GM19238 (cell line): ENCODE measurements around the gene AMPD1.

ENCODE experiments used
- DNase-seq: peaks from one replicate; pipeline ENCODE4 v3.0.0; 2011; ENCODE audit warnings: low spot score; ENCODE audit not compliant: insufficient read length

The AMPD1 gene

DNA sequence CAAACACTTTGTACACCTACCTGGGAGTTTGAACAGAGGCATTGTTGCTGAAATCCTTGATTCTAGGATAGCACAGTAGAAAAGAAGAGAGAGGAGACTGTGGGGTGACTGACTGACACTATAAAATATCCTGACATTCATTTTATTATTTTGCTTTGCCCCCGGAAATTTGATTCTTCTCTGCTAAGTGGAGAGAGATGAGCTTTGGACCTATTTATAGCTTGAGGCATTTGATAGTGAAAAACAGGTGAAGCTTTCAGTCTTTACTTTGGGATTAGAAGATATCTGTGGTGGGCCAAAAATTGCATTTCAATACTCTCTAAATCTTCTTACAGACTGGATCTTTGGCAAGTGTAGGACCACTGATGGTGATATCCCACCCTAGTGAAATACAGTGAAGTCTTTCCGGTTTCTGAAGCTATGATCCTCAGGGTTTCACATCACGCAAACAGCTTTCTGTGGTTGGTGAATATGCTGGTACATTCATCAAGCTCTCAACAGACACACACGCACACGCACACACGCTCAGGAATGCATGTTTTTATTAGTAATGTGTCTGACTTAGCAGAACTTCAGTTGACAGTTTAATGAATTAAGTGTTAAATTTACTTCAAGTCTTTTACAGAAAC is at the start of gene AMPD1:
TSS of gene AMPD1 (minus strand) at position 117 of the 629 bp plus-strand sequence. CDS start at position 42, 75 bp downstream.
- no peak for DNase-seq

DNA sequence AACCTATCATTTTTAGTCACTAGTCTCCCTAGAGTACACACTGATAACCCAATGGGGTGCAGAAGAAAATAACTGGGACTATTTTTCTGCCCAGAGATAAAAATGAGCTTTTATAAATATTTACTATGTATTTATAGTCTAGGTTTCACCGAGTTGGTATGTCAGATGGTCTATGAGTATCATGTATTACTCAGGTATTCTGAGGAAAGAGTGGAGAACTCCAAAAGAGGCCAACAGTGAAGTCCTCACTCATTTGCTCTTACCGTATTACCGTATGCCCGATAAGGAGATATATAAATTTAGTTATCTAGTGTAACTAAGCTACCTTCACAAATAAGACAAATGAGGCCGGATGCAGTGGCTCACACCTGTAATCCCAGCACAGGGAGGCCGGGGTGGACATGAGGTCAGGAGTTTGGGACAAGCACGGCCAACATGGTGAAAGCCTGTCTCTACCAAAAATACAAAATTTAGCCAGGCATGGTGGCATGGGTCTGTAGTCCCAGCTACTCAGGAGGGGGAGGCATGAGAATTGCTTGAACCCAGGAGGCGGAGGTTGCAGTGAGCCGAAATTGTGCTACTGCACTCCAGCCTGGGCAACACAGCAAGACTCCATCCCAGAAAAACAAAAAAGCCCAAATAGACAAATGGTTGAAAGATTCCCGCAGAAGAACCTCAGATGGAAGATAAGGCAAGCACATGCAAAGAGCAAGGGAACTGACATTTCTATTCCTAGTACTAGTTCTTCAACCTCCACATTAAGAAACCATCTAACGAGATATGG is 46.8 kb upstream of the AMPD1 start:
- DNase-seq, result no peak

DNA sequence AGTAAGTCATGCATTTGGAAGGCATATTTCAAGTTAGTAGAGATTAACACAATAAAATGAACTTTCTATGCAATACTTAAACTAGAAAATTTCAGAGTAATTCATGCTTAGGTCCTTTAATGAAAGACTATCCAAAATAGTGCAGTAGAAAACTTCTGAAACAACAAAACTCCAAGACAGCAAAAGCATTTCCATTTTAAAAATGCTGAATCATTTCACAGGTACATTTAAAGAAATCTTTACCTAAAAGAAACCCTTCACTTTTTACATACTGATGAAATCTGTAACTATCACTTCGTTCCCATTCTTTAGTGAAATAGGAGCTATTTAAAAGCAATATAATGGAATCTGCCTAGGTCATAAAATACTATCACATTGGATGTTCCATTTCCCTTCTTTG is 45.0 kb upstream of the AMPD1 start:
- no peak for DNase-seq

DNA sequence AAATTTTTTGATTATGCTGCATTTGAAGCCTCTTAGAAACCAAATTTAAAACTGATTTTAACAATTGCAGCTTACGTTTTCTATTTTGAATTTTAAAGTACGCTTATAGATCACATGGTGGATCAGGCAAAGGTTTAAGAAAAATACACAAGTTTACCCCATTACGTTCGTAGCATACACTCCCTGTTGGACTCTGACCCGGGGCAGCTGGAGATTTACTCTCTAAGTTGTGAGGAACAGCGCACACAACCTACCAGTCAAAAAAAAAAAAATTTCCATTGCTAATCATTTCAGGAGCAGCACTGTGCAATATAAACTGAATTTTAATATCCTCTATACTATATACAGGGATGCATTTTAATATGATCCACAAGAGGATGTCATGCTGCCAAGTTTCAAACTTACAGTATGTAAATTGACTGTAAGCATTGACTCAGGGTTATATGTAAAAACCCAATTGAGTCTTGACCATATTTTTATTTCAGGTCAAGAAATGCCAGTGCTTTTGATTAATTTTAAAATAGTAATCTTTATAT is 42.0 kb upstream of the AMPD1 start:
- DNase-seq, result no peak

DNA sequence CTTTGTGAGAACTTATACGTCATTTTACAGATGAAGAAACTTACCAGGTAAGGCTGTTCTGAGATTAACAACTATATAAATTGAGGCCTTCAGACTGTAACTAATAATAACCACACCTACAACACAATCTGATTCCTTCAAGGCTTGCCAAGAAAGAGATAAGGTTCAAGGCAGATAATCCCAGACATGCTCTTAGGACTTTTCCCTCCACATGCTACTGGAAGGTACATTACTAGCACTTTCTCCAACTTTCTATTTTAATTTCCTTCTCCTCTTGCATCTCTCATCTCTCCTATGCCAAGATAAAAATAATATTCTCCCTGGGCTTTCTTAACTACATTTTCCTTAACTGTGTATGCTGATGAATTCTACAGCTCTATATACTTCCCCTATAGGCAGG is 40.1 kb upstream of the AMPD1 start:
- DNase-seq, result no peak

DNA sequence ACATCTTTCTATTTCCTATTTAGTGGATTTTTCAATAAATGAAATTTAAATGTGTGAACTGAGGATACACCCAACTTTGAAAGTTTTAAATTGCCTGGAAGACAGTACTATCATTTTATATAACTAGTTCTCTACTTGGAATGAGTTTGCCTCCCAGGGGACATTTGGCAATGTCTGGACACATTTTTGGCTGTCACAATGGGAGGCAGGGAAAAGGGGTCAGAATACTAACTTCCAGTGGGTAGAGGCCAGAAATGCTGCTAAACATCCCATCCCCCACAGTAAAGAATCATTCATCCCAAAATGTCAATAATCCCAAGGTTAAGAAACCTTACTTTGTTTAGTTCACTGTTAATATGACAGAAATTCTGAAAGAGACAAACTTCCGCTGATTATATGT is 34.4 kb upstream of the AMPD1 start:
- no peak for DNase-seq

DNA sequence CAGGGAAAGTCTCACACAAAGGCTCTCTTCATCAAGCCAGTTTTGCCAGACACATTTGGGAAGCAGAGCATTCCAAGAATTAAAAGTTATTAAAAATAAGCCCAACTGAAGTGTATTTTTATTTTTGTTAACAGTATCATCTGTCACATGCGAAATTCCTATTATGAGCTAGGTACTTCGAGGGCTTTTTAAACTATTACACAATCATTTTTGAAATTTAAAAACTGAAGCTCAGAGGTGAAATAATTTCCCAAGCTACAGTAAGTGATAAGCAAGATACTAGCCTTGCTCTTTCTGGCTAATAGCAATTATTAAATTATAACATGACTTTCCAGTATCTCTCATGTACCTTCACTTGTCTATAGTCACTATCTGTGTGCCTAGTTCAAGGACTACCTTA is 33.2 kb upstream of the AMPD1 start:
- no peak for DNase-seq

DNA sequence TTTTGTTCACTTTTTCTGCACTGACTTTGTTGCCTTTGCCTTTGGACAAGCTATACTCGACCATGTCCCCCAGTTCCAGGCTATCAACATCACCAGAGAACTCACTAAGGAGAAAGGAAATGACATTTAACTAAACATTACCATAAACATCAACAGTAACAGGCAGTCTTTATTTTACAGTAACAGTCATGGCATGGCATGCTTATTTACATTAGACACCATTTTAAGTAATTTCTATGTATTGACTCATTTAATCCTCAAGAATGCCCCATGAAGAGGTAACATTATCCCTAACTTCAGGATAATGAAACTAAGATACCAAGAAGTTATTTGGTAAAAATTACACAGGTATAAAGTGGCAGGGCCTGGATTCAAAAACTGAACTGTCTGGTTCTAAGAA is 29.9 kb upstream of the AMPD1 start:
- no peak for DNase-seq

DNA sequence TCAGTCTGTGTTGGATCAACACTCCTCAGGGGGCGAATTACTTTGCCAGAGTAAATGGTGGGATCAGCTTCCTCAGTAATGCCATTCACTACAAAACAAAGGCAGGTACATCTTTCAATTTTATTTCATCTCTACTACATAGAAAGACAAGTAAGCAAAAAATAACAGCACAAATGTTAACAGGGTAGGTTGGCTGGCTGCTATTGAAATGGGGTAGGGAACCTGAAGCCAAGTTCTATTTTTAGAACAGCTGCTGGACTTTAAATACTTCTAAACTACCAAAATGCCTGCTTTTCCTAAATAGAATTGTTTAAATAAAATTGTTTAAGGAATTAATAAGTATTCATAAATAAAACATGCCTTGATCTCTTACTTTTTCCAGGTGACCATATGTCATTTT is 28.6 kb upstream of the AMPD1 start:
- DNase-seq, result no peak

DNA sequence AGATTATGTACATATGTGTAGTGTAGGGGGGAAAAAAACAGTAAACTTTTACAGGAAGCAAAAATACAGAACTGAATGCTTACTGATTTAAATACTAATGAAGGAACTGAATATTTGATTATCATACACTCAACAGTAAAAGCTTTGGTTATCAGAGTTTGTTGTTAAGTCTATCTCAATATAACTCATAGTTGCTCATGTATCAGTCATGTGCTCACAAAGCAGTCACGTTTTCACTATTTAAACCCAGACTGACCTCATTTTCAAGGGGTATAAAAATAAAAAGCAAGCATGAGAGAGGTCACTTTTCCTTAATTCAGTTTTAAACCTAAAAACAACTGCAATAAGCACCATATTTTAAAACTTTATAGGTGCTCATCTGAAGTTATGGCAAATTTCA is 28.1 kb upstream of the AMPD1 start:
- no peak for DNase-seq

DNA sequence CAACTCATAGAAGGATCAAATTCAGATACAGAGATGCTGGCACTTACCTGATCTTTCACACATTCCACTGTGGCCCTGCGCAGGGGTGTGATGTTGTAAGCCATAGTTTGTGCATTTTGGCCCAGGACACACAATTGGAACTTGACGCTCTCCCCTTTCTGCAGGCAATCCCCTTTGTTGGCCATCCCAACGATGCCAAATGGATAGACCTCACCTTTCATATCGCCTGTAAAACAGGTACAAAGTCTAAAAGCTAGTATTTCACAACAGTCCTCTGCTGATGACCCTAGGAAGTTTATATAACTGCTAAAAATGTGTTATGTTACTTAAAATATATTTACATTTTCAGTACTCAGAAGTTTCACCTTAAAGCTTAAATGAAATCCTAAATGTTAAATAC is 25.1 kb upstream of the AMPD1 start:
- no peak for DNase-seq

DNA sequence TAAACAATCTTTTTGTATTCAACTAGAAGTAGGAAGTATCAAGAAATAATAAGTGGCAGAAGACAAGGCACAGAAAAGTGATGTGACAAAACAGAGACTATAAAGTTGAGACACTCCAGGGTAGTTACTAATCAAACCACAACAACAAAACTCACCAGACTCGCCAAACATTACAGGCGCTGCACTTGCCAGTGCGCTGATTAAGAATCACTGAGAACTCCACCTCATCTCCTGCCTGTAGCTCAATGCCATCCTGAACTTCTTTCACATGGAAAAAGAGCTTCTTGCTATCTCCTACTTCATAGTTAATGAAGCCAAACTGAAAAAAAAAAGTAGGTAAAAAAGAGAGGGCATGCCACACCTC is 24.1 kb upstream of the AMPD1 start:
- no peak for DNase-seq

DNA sequence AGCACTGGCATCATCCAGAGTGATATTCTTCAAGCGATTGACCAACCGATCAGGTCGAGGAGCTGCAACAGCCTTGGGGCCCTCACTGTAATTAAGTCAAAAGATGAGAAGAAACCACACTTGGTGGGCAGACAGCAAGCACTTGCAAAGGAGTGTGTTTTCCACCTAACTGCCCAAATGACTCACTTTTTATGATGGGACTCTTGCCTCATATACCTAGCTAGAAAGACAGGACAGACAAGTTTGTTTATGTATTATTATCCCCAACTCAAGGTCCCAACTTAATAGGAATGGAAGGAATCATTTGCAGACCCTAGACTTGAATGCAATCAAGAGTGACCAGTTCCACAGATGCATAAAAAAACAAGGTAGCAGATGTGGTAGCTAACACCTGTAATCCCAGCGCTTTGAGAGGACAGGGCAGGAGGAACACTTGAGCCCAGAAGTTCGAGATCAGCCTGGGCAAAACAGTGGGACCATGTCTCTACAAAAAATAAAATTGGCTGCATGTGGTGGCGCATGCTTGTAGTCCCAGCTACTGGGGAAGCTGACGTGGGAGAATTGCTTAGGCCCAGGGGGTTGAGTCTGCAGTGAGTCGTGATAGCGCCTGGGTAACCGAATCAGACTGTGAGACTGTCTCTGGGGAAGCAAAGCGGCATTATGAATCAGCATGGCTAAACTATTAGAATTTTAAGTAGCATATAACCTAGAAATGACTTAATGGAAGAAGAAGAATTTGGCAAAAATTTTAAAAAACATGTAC is 23.5 kb upstream of the AMPD1 start:
- DNase-seq, result no peak

DNA sequence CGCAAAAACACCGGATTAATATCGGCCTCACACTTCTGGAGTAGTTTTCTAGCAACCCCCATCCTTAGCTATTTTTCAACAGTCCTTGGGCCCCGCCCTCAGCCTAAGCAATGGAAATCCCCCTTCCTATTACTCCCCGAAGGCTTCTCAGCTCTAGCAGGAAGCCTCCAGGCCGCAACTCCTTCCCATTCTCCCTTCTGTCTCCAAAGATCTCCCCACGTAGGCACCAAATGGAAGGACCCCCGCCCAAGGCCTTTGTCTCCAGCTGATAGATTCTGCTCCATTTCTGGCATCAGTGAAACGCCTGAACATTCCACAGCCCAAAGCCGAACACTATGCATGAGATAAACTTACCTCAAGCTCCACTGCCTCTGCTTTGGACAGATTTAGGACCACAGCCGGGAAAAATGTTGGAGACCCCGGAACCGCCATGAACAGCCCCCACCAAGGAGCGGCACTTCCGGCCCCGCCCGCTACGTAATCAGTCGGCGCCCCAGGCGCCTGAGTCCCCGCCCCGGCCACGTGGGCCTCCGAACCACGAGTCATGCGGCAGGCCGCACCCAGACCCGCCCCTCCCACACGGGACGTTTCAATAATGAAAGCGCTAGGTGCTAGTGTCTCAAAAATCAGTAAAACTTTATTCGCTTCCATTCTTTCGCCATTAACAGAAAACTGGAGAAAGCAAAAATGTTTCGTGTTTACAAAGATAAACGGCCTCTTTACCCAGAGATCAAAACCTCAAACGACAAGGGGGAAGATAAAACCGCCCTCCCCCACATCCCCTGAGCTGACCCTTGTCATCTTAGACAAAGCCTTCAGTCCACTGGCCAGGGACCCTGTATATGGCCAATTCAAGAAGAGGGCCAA is 21.2 kb upstream of the AMPD1 start, which contains the start of gene NRAS:
TSS of gene NRAS (minus strand) at position 468 of the 867 bp plus-strand sequence. CDS start 611 bp downstream, outside the sequence.
- DNase-seq, result peak; percentile 81

DNA sequence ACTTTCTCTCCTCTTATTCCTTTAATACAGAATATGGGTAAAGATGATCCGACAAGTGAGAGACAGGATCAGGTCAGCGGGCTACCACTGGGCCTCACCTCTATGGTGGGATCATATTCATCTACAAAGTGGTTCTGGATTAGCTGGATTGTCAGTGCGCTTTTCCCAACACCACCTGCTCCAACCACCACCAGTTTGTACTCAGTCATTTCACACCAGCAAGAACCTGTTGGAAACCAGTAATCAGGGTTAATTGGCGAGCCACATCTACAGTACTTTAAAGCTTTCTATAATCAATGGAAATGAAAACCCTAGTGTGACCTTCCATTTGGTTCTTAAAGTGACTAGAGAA is 20.6 kb upstream of the AMPD1 start:
- DNase-seq, result no peak

DNA sequence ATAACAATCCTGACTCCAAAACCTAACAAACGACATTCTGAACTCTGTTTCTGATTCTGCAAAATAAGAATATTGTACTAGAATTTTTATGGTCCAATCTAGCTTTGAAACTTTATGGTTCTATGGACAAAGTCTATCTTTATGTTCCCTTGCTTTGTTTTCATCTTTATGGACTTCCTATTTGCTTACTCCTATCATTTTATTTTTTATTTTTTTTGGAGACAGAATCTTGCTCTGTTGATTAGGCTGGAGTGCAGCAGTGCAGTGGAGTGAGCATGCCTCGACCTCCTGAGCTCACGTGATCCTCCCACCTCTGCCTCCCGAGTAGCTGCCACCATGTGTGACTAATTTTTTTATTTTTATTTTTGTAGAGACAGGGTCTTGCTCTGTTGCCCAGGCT is 17.6 kb upstream of the AMPD1 start:
- no peak for DNase-seq

DNA sequence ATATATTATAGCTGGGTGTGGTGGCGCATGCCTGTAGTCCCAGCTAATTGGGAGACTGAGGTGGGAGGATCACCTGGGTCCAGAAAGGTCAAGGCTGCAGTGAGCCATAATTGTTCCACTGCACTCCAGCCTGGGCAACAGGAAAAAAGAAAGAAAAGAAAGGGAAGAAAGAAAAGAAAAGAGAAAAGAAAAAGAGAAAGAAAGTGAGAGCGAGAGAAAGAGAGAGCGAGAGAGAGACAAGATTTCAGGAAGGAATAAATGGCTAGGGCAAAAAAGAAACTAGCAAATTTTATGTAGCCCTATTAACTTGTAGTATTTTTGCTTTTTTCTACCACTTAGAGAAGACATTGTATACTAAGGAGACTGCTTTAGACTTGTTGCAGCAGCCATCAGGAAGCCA is 15.0 kb upstream of the AMPD1 start:
- DNase-seq, result no peak

DNA sequence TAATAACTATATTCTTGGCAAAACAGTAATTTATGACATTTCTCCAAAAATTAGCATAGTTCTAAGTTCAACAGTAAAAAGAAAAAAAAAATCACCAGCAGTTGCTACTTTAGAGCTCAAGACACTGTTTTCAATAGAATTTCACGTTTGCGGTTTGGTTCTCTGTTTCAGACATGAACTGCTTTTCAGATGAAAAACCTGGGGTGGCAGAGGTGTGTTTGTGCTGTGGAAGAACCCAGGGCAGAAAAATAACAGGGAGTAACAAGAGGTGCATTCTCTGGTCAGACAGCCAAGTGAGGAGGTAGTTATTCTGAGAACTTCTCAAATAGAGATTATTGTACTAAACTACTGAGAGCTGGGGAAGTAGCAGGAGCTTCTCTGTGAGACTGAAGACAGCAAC is 12.3 kb upstream of the AMPD1 start:
- DNase-seq, result no peak

DNA sequence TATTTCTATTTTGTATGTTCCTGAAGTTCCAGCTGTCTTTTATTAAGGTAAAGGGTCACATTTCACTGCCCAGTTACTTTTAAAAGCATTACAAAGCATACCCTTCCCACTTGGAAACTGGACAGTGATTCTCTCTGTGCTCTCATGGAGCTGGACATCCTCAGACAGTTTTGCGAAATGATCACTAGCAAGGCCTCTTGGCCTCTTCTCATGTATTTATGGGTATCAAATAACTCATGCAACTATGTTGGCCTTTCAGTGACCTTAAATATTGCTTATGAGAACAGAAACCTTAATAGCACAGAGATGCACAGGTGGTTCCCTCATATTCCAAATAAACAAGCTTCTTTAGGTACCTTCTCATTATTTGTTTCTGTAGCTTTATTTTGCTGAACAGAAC is 7.9 kb upstream of the AMPD1 start:
- no peak for DNase-seq

DNA sequence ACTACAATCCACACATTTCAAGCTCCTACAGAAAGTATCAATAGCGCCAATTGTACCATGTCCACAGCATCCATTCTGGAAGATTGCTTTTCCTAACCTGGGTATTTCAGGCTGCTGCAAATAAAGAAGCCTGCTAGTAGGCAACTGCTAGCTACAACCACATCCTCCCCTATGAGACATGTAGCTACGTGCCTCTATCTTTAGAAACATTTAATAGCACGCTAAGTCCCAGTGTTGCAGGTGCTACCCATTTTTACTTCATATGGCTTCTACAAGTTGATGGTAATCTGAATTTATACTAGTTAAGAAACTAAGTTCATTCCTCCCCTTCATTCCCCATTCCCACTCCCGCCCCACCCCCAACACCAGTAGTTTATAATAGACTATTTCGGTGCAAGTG is 7.4 kb upstream of the AMPD1 start:
- no peak for DNase-seq

DNA sequence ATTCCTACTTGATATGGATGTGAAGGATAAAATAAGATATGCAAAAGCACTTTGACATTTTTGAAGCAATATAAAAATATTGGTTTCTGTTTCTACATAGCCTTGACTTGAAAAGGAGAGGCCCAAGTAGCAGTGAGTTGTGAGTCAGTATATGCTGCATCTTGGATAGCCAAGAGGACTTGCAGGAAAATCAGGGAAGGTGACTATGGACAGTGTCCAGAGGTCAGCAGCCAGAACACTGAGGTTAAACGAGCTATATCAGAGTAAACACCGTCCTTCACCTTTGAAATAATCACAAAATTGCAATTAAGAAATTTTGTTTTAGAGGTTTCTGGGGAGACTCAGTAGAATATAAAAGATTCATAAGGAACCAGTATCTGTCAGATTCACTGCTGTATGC is 6.6 kb upstream of the AMPD1 start:
- no peak for DNase-seq
